Epithelial cell of esophagus (primary cell): ENCODE data around the gene MPIG6B.

Experiments
- DNase-seq: peaks from one replicate; pipeline ENCODE4 v3.0.0; 2010; ENCODE audit warnings: low read depth
- H3K4me3 ChIP-seq: 2 replicates; pipeline ENCODE4 v1.5.1; 2011; ENCODE audit warnings: mild to moderate bottlenecking, low read length, control low read depth
- TF ChIP-seq, protein P1 (sequence below): IDR thresholded peaks from 2 replicates; pipeline ENCODE4 v1.5.1; 2011; ENCODE audit warnings: low read depth, mild to moderate bottlenecking, low read length, control low read depth, inconsistent platforms; ENCODE audit not compliant: insufficient read depth; ENCODE audit errors: missing control alignments

The MPIG6B gene

DNA sequence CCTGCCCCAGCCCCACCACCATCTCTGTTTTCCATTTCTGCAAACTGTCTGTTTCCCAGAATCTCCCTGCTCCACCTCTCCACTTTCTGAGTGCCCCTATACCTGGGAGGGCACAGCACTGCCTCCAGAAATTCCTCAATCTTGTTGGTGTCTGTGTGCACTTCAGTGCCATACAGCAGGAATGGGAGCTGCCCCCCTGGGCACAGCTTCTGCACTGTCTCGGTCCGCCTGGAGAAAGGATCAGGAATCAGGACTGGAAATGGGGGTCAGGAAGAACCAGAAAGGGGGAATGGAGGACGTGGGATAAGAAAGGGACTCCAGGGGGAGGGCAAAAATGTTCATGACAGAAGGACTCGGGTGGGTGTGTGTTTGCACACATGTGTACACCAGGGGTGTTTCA is 10.6 kb downstream of the MPIG6B start:
- no peak for DNase-seq
- TF ChIP-seq, protein P1, sequence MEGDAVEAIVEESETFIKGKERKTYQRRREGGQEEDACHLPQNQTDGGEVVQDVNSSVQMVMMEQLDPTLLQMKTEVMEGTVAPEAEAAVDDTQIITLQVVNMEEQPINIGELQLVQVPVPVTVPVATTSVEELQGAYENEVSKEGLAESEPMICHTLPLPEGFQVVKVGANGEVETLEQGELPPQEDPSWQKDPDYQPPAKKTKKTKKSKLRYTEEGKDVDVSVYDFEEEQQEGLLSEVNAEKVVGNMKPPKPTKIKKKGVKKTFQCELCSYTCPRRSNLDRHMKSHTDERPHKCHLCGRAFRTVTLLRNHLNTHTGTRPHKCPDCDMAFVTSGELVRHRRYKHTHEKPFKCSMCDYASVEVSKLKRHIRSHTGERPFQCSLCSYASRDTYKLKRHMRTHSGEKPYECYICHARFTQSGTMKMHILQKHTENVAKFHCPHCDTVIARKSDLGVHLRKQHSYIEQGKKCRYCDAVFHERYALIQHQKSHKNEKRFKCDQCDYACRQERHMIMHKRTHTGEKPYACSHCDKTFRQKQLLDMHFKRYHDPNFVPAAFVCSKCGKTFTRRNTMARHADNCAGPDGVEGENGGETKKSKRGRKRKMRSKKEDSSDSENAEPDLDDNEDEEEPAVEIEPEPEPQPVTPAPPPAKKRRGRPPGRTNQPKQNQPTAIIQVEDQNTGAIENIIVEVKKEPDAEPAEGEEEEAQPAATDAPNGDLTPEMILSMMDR = no peak
- peak overlapping the region; percentile 100 for H3K4me3 ChIP-seq

DNA sequence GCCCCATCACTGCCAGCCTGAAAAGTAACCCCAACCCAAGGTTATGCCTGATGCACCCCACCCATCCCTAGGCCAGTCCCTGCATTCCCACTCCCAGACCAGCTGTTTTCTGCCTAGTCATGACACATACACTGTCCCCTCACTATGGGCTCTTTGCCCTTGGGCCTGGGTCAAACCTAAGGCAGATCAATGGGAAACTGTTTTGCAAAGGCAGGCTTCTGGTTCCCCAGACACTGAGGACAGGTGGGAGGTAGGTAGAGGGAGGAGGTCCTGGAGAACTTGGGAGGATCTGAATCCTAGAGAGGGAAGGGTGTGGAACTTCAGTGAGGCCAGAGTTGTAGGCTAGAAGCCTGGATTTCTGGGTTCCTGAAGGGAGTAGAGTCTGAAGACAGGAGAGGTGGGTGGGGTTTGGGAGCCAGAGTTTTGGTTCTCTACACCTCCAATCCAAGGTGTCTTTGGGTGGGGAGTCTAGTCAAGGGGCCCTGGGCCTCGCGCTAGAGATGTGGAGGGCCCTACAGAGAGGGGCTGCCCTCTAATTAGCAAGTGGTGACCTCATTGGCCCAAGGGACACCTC is 11.2 kb downstream of the MPIG6B start:
- H3K4me3 ChIP-seq = peak overlapping the region; percentile 100
- TF ChIP-seq, protein P1 = no peak
- DNase-seq = no peak

DNA sequence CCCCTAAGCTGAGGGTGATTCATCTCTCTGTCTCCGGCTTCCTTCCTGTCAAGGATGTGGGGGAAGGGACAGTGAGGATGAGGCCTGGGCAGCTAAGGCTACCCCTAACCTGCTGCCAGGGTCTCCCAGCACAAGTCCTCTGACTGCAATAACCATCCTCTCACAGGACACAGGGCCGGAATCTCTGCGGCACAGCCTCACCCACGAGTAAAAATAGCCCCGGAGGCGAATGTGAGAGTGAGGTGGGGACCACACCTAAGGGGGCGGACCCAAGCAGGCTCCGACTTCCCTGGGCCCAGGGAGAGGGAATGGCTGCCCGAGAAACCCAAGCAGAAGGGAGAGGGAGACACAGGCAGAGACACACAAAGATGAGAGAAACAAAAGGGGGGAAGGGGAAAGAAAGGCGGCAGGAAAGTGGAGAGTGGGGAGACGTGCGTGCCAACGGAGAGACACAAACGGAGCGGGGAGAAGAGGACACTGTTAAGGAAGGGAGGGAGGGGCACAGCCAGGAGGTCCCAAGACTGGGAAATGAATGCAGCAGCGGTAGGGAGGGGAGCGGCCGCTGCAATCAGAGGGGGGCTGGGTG is 11.7 kb downstream of the MPIG6B start:
- H3K4me3 ChIP-seq = peak overlapping the region; percentile 100
- peak; percentile 83 for DNase-seq
- TF ChIP-seq, protein P1 = no peak

DNA sequence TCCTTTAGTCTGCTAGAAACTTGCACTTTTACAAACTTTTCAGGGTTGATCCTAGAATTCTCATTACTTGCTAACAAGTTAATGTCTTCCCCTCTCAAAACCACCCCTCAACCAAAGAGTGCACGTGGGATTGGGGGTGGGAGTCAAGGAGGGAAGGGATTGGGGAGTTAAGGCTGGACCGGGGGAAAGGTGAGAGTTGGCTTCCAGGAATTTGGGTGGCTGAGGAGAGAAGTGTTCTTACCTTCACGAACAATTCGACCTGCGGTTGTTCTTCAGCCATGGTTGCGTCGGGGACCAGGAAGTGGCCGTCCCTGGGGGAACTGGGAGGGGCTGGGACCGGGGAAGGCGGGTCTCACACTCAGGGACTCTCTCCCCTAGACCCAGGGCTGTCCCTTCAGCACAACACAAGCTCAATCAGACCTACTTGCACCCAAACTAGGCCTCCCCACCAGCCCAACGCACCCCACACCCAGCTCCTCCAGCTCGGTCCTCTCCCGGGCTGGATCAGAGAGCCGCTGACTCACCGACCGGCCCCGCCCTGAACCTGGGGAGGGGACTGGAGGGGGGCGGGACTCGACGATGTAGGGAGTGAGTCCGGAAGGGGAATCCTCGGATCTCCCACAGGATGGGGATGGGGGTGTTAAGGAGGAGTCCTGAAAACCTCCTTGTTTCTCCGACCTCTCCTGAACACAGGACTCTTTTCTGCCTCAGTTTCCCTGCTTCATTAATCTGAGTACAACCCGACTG is 13.0 kb downstream of the MPIG6B start, which contains the start of gene CLIC1:
TSS of gene CLIC1 (minus strand) at position 510 of the 747 bp plus-strand sequence. CDS start at position 280, 230 bp downstream.
- peak; percentile 87 for DNase-seq
- H3K4me3 ChIP-seq = peak within 1 kb of the TSS; percentile 100
- TF ChIP-seq, protein P1 = no peak

DNA sequence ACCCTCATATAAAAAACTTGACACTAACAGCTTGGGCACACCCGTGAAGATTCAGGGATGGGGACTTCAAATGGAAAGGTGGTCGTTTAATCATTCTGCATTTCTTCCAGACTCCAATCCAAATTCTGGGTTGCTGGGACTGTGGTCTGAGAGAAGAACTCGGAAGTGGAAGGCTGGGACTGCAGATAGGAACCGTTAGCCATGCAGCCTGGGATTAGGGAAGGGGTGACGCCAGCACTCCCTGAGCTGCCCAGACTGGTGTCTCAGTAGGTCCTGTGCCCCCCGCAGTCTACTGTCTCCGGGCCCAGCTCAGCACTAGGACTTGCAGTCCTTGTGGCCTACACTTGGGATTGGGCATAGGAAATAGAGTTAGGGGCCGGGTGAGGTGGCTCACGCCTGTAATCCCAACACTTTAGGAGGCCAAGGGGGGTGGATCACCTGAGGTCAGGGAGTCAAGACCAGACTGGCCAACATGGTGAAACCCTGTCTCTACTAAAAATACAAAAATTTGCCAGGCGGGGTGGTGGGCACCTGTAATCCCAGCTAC is 13.7 kb downstream of the MPIG6B start:
- no peak for DNase-seq
- TF ChIP-seq, protein P1 = no peak
- peak overlapping the region; percentile 100 for H3K4me3 ChIP-seq

DNA sequence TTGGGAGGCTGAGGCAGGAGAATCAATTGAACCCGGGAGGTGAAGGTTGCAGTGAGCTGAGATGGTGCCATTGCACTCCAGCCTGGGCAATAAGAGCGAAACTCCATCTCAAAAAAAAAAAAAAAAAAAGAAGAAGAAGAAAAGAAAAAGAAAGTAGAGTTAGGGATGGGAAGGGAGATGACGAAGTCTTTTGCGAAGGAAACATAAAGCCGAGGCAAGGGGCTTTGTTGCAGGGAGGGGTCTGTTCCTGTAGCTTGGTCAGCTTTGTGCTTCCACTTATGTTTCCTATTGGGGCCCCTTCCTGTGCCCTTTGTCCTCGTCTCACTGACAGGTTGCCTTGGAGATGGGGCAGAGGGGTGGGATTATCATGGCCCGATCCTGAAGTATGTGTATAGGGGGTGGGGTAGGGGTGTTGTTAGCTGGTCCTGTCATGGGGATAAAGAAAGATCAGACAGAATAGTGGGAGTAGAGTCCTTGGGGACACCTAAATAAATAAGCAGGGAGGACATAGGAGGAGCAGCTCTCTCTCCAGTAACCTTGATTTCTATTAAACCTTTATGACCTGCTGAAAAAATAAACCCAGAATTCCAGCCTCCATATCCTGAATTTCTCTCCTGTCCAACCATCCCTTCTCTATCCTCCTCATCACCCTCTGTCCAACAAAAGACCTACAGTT is 14.3 kb downstream of the MPIG6B start:
- TF ChIP-seq, protein P1 = no peak
- no peak for DNase-seq
- H3K4me3 ChIP-seq = no peak overlapping the region
